Adipose tissue (tissue), 3 donors: Measurements from ENCODE around the gene GNRH2. TPM values are rescaled to one million over a fixed set of nuclear protein-coding genes. Genes with fewer than 3 reads are reported as not detected.

Experiments
- H3K27ac ChIP-seq: one replicate; pipeline ENCODE4 v1.5.1; 2013; ENCODE audit warnings: low read depth, low read length
- WGBS, 3 donors: extraction: QIAGEN DNeasy Blood & Tissue Kit; methylation state at CpG; one replicate each; pipeline ENCODE4 v1.1.7; 2013; 5-methylcytosine and 5-hydroxymethylcytosine counted together
- polyA plus RNA-seq, 3 donors: library from polyadenylated mRNA; stranded (reverse); fragments of 200-250 nt; gene quantifications; one replicate each; pipeline ENCODE4 v1.2.3, GENCODE V29; 2013
- donor health status: healthy with polysubstance abuse.
- donor health status: Bipolar disorder and iron deficiency.
- donor health status: healthy.

Gene GNRH2
- polyA plus RNA-seq, 3 donors: not detected

GRCh38 chr20:3088031-3088430 is 44.6 kb downstream of the GNRH2 start:
- no peak overlapping the region for H3K27ac ChIP-seq
- WGBS, 3 donors: 78 to 87% (median 82%) methylated on average over 7 of the region's 7 CpGs

DNA sequence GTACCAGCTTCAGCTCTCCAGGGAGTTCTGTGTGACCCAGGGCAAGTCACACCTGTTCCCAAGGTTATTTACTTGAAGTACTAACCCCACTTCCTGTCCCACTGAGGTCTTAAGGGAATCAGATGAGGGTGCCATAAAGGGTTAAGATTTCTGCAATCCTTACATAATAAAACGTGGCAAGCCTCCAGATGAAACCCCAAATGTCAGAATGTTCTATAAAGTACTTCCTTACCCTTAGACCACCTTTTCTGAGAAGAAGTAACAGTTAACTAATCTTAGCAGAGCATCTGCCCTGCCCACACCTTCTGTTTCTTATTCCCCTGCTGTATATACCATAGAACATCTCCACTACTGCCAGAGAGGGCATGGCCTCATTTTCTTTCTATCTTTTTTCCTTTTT is 47.1 kb downstream of the GNRH2 start:
- H3K27ac ChIP-seq: no peak overlapping the region
- 0 to 4% (median 0%) methylated on average over 1 of the region's 1 CpG for WGBS, 3 donors

DNA sequence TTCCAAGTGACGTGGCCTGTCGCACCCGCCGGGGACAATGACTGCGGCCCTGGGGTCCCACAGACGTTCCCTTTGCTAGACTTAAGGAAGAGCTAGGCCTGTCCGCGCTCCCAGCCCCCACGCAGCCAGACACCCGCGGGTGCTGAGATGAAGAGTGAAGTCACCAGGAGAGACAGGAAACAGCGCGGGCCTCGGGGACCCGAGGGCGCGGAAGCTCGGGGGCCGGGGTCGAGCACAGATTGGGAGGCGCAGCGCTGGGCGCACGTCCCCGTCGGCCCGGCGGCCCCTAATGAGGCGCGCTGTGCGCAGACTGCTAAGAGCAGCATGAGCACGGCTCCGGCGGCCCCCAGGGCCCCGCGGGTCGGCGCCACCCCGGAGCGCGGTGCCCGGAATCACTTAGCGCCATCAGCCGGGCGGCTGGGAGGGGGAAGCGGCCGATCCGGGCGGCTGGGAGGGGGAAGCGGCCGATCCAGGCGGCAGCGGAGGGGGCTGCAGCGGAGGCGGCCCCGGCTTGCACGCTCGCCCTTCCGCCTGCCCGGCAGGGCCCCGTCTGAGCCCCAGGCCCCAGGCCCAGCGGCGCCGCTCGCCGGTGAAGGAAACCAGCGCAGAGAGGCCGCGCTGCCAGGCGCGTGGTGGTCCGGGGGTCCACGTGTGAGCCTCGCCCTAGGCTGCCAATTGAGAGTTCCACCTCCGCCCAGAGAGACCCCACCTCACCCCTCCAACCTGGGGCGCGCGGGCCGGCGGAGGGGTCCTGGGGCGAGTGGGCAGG is 49.4 kb downstream of the GNRH2 start:
- H3K27ac ChIP-seq: no peak overlapping the region
- 5 to 8% (median 8%) methylated on average over 52 to 81 of the region's 81 CpGs for WGBS, 3 donors

DNA sequence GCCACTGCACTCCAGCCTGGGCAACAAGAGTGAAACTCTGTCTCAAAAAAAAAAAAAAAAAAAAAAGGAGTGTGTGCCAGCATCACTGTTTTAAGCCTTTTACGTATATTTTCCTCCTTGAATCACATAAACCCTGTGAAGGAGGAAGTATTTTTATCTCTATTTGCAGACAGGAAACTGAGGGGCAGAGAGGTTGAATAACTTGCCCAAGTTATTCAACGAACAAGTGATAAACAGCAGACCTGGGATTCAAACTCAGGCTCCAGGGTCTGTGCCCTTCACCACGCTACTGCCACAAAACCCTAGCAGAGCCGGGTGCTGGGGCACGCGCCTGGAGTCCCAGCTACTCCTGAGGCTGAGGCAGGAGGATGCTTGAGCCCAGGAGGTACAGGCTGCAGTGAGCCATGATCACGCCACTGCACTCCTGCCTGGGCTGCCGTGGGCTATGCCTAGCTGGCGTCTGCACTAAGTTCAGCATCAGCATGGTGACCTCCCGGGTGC is 50.5 kb downstream of the GNRH2 start:
- WGBS, 3 donors: 41 to 56% (median 52%) methylated on average over 10 of the region's 10 CpGs
- no peak overlapping the region for H3K27ac ChIP-seq

- WGBS, 3 donors: 85 to 93% (median 90%) methylated on average over 13 of the region's 13 CpGs
- no peak overlapping the region for H3K27ac ChIP-seq
Observed at GRCh38 chr20:3094848-3095629, 51.6 kb downstream of the GNRH2 start.

Other genes with a start within 250 kb of the GNRH2 start
- 10 to 100 TPM in 2 of 3 donors, 1 to 10 TPM in 1; 3.6 to 56.0 (median 38.5) TPM for gene CPXM1, start 243.0 kb upstream of the GNRH2 start, polyA plus RNA-seq
- 1 to 10 TPM in 2 of 3 donors, not detected in 1; 1.4 to 2.0 TPM for gene C20orf141, start 228.6 kb upstream of the GNRH2 start, polyA plus RNA-seq
- not detected for gene TMEM239, start 227.3 kb upstream of the GNRH2 start, polyA plus RNA-seq
- gene PCED1A, start 203.0 kb upstream of the GNRH2 start, polyA plus RNA-seq: 10 to 100 TPM; 21.1 to 40.4 (median 36.3) TPM
- 10 to 100 TPM; 25.1 to 34.2 (median 29.8) TPM for gene VPS16, start 202.9 kb upstream of the GNRH2 start, polyA plus RNA-seq
- gene PTPRA, start 170.1 kb upstream of the GNRH2 start, polyA plus RNA-seq: 10 to 100 TPM; 15.7 to 31.1 (median 30.8) TPM
- 10 to 100 TPM; 37.0 to 68.4 (median 46.9) TPM for gene MRPS26, start 2.4 kb downstream of the GNRH2 start, polyA plus RNA-seq
- gene OXT, start 28.0 kb downstream of the GNRH2 start, polyA plus RNA-seq: 1 to 10 TPM in 1 of 3 donors, not detected in 2; 1.9 TPM
- gene AVP, start 41.1 kb downstream of the GNRH2 start, polyA plus RNA-seq: under 1 TPM in 1 of 3 donors, not detected in 2; 0.25 TPM
- 10 to 100 TPM in 1 of 3 donors, 1 to 10 TPM in 2; 4.4 to 12.2 (median 7.6) TPM for gene FASTKD5, start 116.2 kb downstream of the GNRH2 start, polyA plus RNA-seq
- 1 to 10 TPM; 2.9 to 3.8 (median 3.3) TPM for gene UBOX5, start 116.2 kb downstream of the GNRH2 start, polyA plus RNA-seq
- gene LZTS3, start 129.9 kb downstream of the GNRH2 start, polyA plus RNA-seq: 10 to 100 TPM in 1 of 3 donors, 1 to 10 TPM in 2; 4.0 to 18.4 (median 5.1) TPM
- gene DDRGK1, start 161.1 kb downstream of the GNRH2 start, polyA plus RNA-seq: 10 to 100 TPM; 31.8 to 94.9 (median 65.5) TPM
- 10 to 100 TPM; 36.0 to 68.3 (median 43.0) TPM for gene ITPA, start 165.9 kb downstream of the GNRH2 start, polyA plus RNA-seq
- gene SLC4A11, start 195.6 kb downstream of the GNRH2 start, polyA plus RNA-seq: 1 to 10 TPM in 1 of 3 donors, under 1 TPM in 2; 0.29 to 1.0 (median 0.61) TPM